Osteoblast (primary cell): Measurements from ENCODE around the gene SLC36A3. TPM values are rescaled to one million over a fixed set of nuclear protein-coding genes. Genes with fewer than 3 reads are reported as not detected.
"Not testable (repeated sequence)": the region's sequence is repeated elsewhere in the genome, so short reads cannot be mapped to it uniquely, and the experiment has no call there.

Experiments used
- DNase-seq: peaks from one replicate; pipeline ENCODE4 v3.0.0; 2011; ENCODE audit warnings: low spot score, mixed read lengths; ENCODE audit not compliant: insufficient read length; ENCODE audit errors: missing footprints
- H2AFZ ChIP-seq: 2 replicates; pipeline ENCODE4 v1.6.0; 2011; ENCODE audit warnings: mild to moderate bottlenecking, low read length
- H3K27ac ChIP-seq: 2 replicates; pipeline ENCODE4 v1.5.1; 2011; ENCODE audit warnings: mild to moderate bottlenecking, low read depth, low read length, moderate library complexity
- H3K27me3 ChIP-seq: 2 replicates; pipeline ENCODE4 v1.6.0; 2012; ENCODE audit warnings: mild to moderate bottlenecking, control low read depth, inconsistent platforms, low read length, moderate library complexity; ENCODE audit not compliant: insufficient read depth
- H3K36me3 ChIP-seq: 2 replicates; pipeline ENCODE4 v1.5.1; 2011; ENCODE audit warnings: mild to moderate bottlenecking, low read length, control low read depth, moderate library complexity; ENCODE audit not compliant: insufficient read depth
- H3K4me1 ChIP-seq: 2 replicates; pipeline ENCODE4 v1.5.1; 2011; ENCODE audit warnings: mild to moderate bottlenecking, low read length, control low read depth, moderate library complexity; ENCODE audit not compliant: insufficient read depth
- H3K4me2 ChIP-seq: 2 replicates; pipeline ENCODE4 v1.6.0; 2011; ENCODE audit warnings: mild to moderate bottlenecking, low read length; ENCODE audit not compliant: insufficient read depth
- H3K4me3 ChIP-seq: fragments of 200-600 bp; sonication (generic); 3 replicates; pipeline ENCODE4 v1.5.1; 2012; ENCODE audit warnings: mild to moderate bottlenecking, low read length, inconsistent platforms; ENCODE audit not compliant: insufficient read depth
- H3K79me2 ChIP-seq: 2 replicates; pipeline ENCODE4 v1.6.0; 2012; ENCODE audit warnings: mild to moderate bottlenecking, low read length, control low read depth, inconsistent platforms; ENCODE audit not compliant: insufficient read depth
- H3K9me3 ChIP-seq: 2 replicates; pipeline ENCODE4 v1.5.1; 2011; ENCODE audit warnings: low read depth, low read length, control low read depth
- H4K20me1 ChIP-seq: 2 replicates; pipeline ENCODE4 v1.6.0; 2012; ENCODE audit warnings: mild to moderate bottlenecking, low read length, control low read depth; ENCODE audit not compliant: insufficient read depth
- CTCF ChIP-seq: IDR thresholded peaks from 2 replicates; pipeline ENCODE4 v1.5.1; 2011; ENCODE audit warnings: mild to moderate bottlenecking, low read depth, low read length, moderate library complexity; ENCODE audit errors: extremely low read depth
- total RNA-seq: library from RNA; depleted of rRNA; stranded (reverse); fragments of >200 nt; gene quantifications from 2 replicates; pipeline ENCODE4 v1.2.3, GENCODE V29; 2012

SLC36A3 gene
- total RNA-seq, 1 donor: not detected

GRCh38 chr5:151239237-151239861, 64.2 kb downstream of the SLC36A3 start:
- H3K4me1 ChIP-seq: no peaks in the 10 kb centered on the region
- DNase-seq: peak; percentile 91
- peaks cover 23% of the 10 kb centered on the region for H3K27me3 ChIP-seq
- no peak overlapping the region for H3K4me3 ChIP-seq
- H3K4me2 ChIP-seq: peak overlapping the region; percentile 57
- no peaks in the 10 kb centered on the region for H3K9me3 ChIP-seq
- peak; percentile 91 for TF ChIP-seq CTCF
- no peak overlapping the region for H3K27ac ChIP-seq
- H3K79me2 ChIP-seq: no peaks in the 10 kb centered on the region
- no peaks in the 10 kb centered on the region for H4K20me1 ChIP-seq
- H3K36me3 ChIP-seq: no peaks in the 10 kb centered on the region
- no peak overlapping the region for H2AFZ ChIP-seq

- Histone ChIP-seq H3K9me3 (no peaks in the 10 kb centered on the region), H3K27me3 (peaks cover 23% of the 10 kb centered on the region), H3K27ac (no peak overlapping the region), H3K4me2 (peak overlapping the region; percentile 57), H3K79me2 (no peaks in the 10 kb centered on the region), H2AFZ (no peak overlapping the region), H3K36me3 (no peaks in the 10 kb centered on the region), H4K20me1 (no peaks in the 10 kb centered on the region), H3K4me3 (peak overlapping the region; percentile 37), H3K4me1 (no peaks in the 10 kb centered on the region)
- DNase-seq: no peak
- no peak for TF ChIP-seq CTCF
Measured at GRCh38 chr5:151238303-151238741, 65.2 kb downstream of the SLC36A3 start.

- Histone ChIP-seq H2AFZ (no peak overlapping the region), H3K4me2 (no peak overlapping the region), H3K4me3 (no peak overlapping the region), H3K27ac (no peak overlapping the region), H3K9me3 (no peaks in the 10 kb centered on the region), H3K27me3 (peaks cover 23% of the 10 kb centered on the region), H3K36me3 (no peaks in the 10 kb centered on the region), H4K20me1 (no peaks in the 10 kb centered on the region), H3K4me1 (no peaks in the 10 kb centered on the region), H3K79me2 (no peaks in the 10 kb centered on the region)
- TF ChIP-seq CTCF: no peak
- DNase-seq: no peak
Measured at GRCh38 chr5:151237685-151238084, 65.9 kb downstream of the SLC36A3 start.

GRCh38 chr5:151236888-151237287, 66.7 kb downstream of the SLC36A3 start:
- H3K79me2 ChIP-seq: no peaks in the 10 kb centered on the region
- H3K36me3 ChIP-seq: no peaks in the 10 kb centered on the region
- H3K4me3 ChIP-seq: no peak overlapping the region
- H2AFZ ChIP-seq: no peak overlapping the region
- TF ChIP-seq CTCF: no peak
- DNase-seq: no peak
- H3K4me2 ChIP-seq: no peak overlapping the region
- no peaks in the 10 kb centered on the region for H4K20me1 ChIP-seq
- no peaks in the 10 kb centered on the region for H3K4me1 ChIP-seq
- no peaks in the 10 kb centered on the region for H3K9me3 ChIP-seq
- H3K27ac ChIP-seq: no peak overlapping the region
- H3K27me3 ChIP-seq: peaks cover 23% of the 10 kb centered on the region

- H3K36me3 ChIP-seq, DNase-seq, H3K27ac ChIP-seq, H3K4me3 ChIP-seq, H4K20me1 ChIP-seq, H3K4me2 ChIP-seq, H3K4me1 ChIP-seq, H2AFZ ChIP-seq, H3K9me3 ChIP-seq, H3K79me2 ChIP-seq: not testable (repeated sequence)
- H3K27me3 ChIP-seq: peaks cover 34% of the 10 kb centered on the region
Measured at GRCh38 chr5:151235239-151235571, 68.4 kb downstream of the SLC36A3 start.
